Cardiac septum (tissue), 1 donor: ENCODE measurements around the gene ARL10. TPM values are rescaled to one million over a fixed set of nuclear protein-coding genes. Genes with fewer than 3 reads are reported as not detected.

ENCODE experiments used
- DNase-seq: peaks from one replicate; pipeline ENCODE4 v3.0.0-alpha.2; 2020; ENCODE audit warnings: low spot score
- intact Hi-C: fragments of 100-400 bp; cut with DNase I; formaldehyde crosslinking; loops from one replicate; pipeline ENCODE4 v1.14.0; 2022
- long read RNA-seq: library from polyadenylated mRNA; unstranded; transcript quantifications from one replicate; pipeline ENCODE4 v2.0.0, GENCODE V29; 2021
- total RNA-seq: library from RNA; stranded (reverse); fragmentation: NEBNext Ultra II Directional; extraction: Animal tissue kit (Norgen Biotek cat#: 25700); gene quantifications from one replicate; pipeline ENCODE4 v1.2.1, GENCODE V29; 2021
- donor health status: DM: no; HTN: no; CAD: no.

ARL10 gene, protein sequence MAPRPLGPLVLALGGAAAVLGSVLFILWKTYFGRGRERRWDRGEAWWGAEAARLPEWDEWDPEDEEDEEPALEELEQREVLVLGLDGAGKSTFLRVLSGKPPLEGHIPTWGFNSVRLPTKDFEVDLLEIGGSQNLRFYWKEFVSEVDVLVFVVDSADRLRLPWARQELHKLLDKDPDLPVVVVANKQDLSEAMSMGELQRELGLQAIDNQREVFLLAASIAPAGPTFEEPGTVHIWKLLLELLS
- total RNA-seq: 11.4 TPM
- long read RNA-seq, partial matches to known transcripts: 4 of 23 reads
- long read RNA-seq, other reads (novel, unspliced or antisense): 19 of 23 reads

DNA sequence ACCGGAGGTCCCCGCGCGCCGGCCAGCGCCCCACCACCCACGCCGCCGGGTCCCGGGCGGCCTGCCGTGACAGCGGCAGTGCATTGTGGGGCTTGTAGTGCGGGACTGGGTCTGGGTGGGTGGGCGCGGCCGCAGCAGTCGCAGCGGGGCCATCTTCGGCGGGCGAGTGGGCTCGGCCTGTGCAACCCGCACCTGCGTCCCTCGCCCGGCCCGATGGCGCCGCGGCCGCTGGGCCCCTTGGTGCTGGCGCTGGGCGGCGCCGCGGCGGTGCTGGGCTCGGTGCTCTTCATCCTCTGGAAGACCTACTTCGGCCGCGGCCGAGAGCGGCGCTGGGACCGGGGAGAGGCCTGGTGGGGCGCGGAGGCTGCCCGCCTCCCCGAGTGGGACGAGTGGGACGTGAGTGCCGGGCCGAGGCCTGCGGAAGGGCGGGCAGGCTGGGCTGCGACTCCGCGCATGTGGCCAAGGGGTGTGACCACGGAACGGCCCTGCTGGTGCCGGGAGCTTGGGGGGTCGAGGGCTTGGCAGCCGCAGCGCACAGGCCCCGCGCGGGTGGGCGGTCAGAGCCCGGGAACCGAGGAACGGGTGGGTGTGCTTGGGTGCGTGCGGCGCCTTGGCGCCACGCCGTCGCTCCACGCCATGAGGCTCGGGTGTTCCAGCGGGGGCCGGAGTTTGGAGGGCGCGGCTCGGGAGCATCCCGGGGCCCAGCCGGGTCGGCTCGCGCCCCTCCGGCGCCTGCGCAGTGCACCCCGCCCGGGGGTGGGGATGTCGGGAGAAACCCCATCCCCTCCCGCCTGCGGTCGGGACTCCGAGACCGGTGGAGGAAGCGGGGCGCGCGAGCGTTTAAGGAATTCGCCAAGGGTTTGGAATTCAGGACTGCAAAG lies at the start of gene ARL10:
Gene ARL10 (plus strand): TSS at position 137 of the 881 bp plus-strand sequence. CDS start 77 bp downstream, at position 214.
- no peak for DNase-seq
- intact Hi-C loops: no loop called here

DNA sequence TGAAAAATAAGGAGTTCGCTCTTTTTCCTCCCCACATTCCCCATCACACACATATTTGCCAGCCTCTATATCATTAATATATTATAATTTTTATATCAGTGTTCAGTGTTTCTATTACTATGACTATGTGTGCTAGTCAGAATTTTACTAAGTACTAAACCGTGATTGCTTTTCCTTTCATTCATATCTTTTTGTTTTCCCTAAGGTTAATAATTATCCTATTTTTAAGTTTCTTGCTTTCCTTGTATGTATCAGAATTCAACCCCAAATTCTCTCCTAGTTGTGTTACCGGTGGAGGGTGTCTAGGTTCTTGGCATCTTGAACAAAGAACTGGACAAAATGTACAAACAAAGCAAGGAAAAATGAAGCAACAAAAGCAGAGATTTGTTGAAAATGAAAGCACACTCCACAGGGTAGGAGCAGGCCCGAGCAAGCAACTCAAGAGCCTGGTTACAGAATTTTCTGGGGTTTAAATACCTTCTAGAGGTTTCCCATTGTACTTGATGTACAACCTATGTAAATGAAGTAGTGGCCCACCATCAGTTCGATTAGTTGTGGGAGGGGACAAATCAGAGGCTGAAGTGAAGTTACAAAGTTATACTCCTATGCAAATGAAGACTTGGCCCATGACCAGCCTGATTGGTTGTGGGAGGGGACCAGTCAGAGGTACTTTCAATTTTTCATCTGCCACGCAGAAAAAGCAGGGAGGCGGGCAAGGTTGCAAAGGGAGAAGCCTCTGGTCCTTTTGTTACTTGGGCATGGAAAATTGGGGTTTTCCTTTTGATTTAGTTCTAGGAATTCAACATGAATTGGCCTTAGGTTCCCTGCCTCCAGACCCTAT lies 47.5 kb upstream of the ARL10 start:
- no peak for DNase-seq
- intact Hi-C loops: no loop called here

DNA sequence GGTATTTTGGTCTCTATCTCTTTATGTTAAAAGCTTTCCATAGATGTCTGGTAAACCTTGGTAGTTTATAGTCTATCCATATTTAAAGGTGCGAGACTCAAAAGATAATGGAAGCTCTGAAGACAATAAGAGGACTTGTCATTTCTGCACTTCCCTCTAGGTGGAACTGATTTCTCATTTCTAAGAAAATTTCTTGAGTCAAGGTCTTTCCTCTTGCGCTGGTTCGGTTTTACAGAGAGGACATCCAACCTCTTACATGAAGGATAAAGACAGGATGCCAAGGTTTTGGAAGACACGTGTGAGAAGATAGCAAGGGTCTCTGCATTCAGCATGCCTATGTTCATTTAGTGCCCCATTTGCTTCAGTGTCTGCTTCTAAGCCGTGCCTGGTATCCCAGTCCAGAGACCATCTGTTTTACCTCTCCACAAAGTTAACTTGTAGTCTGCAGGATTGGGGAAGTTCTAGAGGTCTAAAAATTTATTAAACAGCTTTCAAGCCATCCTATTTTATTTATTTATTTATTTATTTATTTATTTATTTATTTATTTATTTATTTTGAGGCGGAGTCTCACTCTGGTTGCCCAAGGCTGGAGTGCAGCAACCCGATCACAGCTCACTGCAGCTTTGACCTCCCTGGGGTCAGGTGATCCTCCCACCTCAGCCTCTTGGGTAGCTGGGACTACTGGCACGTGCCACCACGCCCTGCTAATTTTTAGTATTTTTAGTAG lies 45.3 kb upstream of the ARL10 start:
- intact Hi-C loops: no loop called here
- no peak for DNase-seq

DNA sequence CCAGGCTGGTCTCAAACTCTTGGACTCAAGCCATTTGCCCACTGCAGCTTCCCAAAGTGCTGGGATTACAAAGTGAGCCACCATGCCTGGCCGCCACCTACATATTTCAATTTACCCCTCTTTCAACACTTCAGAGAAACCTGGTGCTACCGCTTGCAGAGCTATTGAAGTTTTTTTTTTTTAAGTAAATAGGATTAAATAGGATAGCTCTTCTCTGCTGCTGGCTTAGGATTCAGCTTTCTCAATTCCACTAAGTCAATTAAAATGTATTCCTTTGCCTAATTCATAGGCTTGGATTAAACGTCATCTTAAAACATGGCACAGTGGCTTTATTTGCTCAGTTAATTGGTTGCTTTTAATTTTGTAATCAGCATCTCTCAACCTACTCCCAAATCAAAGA lies 44.7 kb upstream of the ARL10 start:
- intact Hi-C loops: no loop called here

DNA sequence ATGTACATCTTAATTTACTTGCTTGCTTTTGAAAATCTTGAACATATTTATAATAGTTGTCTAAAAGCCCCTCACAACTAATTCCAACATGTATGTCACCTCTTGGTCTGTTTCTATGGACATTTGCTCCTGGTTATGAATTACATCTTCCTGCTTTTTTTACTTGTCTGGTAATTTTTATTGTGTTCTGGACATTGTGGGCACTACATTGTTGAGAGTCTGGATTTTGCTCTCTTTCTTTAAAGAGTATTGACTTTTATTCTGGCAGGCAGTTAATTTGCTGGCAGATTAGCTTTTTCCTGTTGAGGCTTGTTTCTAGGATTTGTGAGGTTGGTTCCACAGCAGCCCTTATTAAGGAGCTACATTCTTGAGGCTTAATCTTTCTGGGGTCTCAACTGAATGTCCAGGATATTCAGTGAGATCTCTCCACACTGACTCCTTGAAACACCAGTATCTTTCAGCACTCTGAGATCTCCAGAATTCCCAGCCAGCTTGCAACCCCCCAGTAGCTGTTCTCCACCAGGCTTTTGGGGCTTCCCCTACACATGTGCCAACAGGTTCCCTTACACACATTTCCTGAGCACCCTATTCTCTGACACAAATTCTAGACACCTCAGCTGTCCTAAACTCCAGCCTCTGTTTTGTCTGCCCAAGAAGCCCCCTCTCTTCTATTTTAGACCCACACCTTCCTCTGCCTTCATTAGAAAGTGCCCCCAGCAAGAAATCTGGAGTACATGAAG lies 31.1 kb upstream of the ARL10 start:
- intact Hi-C loops: no loop called here
- no peak for DNase-seq

More for the DNA sequence above, 44.7 kb upstream of the ARL10 start:
- DNase-seq: no peak

DNA sequence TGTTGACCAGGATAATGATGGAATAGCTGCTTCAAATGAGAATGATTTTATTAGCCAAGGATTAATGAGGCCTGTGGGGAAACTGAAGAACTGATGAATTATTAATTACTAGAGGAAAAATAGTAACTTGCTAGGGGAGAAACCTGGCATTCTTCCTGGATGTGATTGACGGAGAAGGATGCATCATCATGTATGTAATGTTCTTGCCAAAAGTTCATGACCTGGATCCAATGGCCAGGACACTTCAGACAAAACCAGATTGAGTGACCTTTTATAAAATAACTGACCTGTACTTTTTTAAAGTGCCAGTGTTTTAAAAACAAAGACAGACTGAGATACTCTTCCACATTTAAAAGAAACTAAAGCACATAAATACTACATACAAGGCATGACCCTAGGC lies 27.4 kb upstream of the ARL10 start:
- intact Hi-C loops: no loop called here
- no peak for DNase-seq

DNA sequence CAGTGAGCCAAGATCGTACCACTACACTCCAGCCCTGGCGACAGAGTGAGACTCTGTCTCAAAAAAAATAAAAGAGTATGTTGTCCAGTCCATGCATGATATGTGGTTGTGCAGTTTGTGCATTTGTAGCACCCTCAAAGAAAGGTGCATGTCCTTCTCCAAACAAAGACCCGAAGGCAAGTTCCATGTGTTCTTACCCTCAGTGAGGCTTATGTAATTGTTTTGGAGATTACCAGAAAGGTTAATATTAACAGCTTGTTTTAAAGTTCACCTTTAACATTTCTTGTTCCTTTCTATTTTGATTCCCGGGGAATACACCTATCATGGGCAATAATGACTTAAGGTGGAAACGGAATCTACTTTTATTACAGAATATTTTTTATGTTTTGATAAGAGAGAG lies 26.0 kb upstream of the ARL10 start:
- intact Hi-C loops: no loop called here

DNA sequence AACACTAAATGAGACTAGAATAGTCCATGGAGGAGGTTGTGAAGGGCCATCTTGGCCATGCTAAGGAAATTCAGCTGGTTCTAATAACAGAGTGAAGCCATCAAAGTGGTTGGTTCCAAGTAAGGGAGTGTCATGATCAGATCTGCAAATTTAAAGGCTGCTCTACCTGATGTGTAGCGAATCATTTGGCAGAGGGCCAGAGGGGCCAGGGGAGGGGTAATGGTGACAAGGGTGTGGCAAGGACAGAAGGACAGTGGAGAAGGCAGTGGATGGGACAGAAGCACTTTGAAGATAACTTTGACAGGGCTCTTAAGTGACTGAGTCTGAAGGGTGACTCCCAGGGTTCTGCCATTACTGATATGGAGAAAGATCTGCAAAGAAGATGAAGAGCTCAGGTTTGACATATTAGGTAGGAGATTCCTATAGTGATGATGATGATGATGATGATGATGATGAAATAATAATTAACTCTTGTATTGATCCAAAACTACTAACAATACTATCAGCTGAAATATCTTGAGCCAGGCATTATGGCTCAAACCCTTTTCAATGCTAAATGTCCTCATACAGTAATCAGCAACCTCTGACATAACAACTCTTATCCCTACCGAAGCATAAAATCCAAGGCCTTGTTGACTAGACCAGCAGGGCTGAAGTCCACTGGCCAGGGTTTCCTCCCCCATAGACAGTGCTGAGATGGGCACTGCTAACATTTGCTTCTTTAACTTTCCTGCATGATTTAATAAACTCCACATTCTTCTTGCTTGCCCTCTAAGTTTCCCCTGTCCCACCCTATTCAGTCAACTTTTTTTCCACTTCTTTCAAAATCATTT lies 23.7 kb upstream of the ARL10 start:
- intact Hi-C loops: no loop called here

More for the DNA sequence above, 26.0 kb upstream of the ARL10 start:
- DNase-seq: no peak

DNA sequence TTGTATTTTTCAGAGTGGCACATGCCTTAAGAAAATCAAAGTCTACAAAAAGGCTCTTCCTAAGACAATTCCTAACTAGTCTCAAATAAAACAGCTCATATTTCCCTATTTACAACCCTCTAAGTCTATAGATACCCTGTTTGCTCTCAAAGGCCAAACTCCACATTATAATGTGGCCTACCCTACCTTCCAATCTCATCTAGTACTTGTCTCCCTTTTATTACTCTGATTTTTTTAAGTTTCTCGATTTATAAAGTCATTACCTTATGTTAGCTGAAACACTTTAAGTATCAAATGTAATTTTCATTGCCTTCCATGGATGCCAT lies 23.2 kb upstream of the ARL10 start:
- DNase-seq: no peak
- intact Hi-C loops: no loop called here

More for the DNA sequence above, 23.7 kb upstream of the ARL10 start:
- no peak for DNase-seq

DNA sequence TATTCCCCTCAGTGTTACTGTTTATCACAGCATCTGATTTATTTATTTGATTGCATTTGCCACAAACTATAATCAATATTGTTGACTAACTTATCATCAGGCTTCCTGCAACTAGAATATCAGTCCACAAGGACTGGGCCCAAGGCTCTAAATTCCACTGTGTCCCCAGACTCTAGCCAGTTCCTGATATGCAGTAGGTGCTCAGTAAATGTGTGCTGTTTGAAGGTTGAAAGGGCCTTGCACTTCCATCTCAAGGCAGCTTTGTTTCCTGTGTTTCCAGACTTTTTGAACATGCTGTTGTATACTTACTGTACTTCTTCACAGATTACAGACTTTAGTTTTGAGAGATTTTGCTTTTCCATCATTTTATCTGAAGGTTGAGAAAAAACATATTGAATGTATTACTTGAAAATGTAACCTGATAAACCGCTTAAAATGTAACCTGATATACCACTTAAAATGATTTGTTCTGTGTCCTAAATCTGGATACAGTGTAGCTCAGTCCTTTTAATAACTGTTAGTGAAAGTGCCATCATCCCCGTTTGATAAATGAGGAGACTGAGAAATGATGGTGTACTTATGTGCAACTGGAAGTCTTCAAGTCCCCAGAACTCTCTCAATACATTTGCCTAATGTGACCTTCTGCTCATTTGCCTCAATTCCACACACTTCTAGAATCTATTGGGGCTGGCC lies 22.4 kb upstream of the ARL10 start:
- intact Hi-C loops: no loop called here
- DNase-seq: no peak

DNA sequence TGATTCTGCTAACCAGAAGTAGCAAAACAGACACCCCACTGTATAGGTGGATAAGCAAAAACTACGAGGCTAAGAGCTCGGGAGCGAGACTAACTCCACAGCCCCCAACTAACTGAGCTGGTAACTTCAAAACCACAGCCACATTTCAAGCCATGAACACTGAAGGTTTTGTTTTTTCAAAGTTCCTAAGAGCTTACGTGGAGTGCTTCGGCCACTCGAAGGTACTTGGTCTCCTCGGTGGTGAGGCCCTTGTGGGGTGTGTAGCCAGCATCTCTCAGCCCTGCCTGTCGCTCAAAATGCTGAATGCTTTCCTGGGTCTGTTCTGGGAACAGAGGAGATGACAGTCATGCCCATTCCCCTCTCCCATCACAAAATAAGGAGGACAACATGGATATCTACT lies 14.9 kb upstream of the ARL10 start:
- no peak for DNase-seq
- intact Hi-C loops: no loop called here

DNA sequence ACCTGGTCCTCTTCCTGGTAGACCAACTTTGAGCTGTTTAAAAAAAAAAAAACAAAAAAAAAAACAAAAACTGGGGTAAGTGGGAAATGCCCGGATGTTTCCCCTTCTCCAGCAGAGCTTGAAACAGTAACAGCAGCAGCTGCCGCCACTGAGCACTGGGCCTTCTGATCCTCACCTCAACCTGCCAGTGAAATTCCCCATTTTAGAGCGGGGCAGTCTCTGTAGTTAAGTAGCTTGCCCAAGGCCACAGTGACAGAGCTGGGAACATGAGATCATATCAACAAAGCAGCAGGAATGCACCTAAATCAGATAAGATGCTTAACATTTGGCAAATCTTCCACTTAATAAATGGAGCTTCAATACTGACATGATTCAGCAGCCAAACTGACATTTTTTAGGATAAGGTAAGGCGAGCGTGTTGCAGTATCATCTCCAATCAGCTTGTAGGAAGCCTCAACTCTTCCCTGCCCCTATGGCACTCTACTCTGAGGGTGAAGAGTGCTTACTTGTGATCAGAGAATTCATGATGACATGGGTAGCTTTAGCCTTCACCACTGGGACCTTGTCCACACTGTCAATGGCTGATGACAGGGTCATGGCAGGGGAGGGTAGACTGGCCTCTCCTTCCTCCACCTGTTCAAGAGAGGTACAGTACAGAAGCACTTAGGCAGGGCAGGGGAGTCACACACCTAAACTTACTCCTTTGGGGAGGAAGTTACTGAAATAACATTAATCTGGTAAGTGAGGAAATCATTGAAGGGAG lies 13.0 kb upstream of the ARL10 start:
- DNase-seq: no peak
- intact Hi-C loops: no loop called here

DNA sequence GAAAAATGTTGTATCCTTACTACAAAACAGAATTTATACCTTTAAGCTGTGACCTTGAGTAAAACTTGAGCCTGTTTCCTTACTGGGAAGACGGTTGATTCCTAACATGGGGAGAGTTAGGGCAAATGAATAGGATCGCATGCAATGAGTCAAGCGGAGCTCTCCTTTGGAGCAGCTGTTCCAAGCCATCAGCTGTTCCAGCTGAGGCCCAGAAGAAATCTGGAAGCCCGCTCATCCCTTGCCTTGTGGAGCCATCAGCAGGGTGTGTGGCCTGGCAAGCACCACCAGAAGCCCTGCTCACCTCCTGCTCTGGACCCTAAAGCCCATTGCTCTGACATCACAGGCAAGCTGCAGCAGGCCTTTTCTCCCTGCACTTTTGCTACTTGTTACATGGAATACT lies 11.8 kb upstream of the ARL10 start:
- intact Hi-C loops: no loop called here

DNA sequence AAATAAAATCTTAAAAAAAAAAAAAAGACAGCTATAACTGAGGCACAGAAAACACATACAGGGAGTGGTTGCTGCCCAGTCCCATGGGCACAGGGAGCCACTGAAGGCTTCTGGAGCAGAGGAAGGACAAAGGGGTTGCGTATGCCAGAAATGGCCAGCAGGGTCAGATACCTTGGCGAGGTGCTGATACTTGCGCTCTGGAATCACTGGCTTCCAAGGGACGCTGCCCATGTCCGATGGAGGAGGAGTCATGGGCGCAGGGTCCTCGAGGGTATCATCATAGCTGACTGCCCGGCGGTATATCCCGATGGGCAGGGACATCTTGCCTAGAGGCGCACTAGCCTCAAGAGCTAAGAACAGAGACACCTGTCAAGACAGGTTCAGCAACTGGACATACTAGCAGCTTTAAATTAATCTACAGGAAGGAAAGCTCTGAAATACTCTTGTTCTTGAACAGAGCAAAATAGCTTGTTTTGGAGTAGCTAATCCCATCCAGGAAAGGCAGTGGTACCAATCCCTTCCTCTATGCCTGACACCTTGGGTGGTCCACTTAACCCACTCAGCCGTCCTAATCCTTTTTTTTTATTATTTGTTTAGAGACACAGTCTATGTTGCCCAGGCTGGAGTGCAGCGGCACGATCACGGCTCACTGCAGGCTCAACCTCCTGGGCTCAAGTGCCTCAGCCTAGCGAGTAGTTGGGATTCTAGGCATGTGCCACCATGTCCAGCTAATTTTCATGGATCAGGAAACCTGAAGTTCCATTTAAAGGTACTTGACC lies 9.7 kb upstream of the ARL10 start:
- DNase-seq: no peak
- intact Hi-C loops: no loop called here

More for the DNA sequence above, 11.8 kb upstream of the ARL10 start:
- no peak for DNase-seq

DNA sequence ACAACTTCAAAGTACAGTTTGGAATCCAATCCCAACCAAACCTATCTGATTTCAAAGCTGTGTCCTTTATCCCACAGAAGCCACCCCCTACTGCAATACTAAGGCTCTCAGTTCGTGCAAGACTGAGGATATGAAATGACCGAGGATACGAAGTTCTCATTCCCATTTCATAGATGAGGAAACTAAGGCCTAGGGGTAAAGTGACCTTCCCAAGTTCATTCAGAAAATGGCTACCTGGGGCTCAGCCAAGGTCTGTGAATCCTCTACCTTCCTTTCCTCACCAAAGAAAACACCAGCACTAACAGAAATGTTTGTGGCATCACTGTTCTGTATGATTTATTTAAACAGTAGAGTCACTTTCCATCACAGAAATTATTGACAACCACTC lies 9.1 kb upstream of the ARL10 start:
- intact Hi-C loops: no loop called here
- DNase-seq: no peak

DNA sequence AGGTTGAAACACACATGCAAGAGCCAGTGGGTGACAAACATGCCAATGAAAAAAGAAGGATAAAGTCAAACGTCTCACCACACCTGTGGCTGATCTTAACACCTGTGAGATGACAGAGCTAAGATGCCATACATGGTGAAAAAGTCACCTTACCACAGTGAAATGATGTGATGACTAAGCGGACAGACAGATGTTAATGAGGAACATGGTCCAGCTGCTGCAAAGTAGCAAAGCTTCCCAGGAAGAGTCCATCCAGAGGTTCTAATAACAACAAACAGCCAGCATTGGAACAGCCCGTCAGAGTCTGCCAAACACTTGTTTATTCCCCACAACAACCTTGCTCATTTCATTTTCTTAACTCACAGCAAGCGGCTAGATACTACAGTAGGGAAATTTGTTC lies 5.6 kb upstream of the ARL10 start:
- no peak for DNase-seq
- intact Hi-C loops: loop anchor here (2.0 to 5.0 kb wide), 2 partner anchors 29 to 183 kb away; partner anchors contain the start of genes HIGD2A and NOP16
